HG03097 (cell line): ENCODE data around the gene NDUFV2.
"Not testable (repeated sequence)": the region's sequence is repeated elsewhere in the genome, so short reads cannot be mapped to it uniquely, and the experiment has no call there.

Experiments used
- ATAC-seq: cut with Tn5 transposase; IDR thresholded peaks from one replicate; pipeline ENCODE4 v1.9.1; 2021; ENCODE audit not compliant: unreplicated experiment, low FRiP score

NDUFV2 gene

GRCh38 chr18:9147440-9148202 is 45.1 kb downstream of the NDUFV2 start:
- peak; percentile 46 for ATAC-seq

GRCh38 chr18:9148203-9148552 is 45.7 kb downstream of the NDUFV2 start:
- no peak for ATAC-seq

- ATAC-seq: no peak
Observed at GRCh38 chr18:9150121-9150520, 47.6 kb downstream of the NDUFV2 start.

- no peak for ATAC-seq
Observed at GRCh38 chr18:9153256-9153655, 50.8 kb downstream of the NDUFV2 start.

DNA sequence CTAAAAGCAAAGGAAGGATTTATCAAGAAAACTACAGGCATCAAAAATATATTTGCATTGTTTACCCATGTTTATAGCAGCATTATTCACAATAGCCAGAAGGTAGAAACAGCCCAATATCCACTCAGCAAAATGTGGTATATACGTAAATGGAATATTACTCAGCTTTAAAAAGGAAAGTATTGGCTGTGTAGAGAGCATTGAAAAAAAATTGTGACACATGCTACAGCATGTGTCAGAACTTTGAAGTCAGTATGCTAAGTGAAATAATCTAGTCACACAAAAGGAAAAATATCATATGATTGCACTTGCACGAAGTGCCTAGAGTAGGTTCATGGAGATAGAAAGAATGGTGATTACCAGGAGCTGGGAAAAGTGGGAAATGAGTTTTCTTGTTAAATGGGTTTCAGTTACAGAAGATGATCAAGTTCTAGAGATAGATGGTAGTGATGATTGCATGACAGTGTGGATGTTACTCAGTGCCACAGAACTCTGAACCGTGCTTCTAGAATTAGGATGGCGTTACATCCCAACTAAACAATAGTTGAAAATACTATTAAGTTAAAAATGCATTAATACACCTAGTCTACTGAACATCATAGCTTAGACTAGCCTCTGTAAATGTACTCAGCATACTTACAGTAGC is 54.2 kb downstream of the NDUFV2 start:
- no peak for ATAC-seq

- no peak for ATAC-seq
Observed at GRCh38 chr18:9157806-9158205, 55.3 kb downstream of the NDUFV2 start.

- ATAC-seq: no peak
Observed at GRCh38 chr18:9160014-9160413, 57.5 kb downstream of the NDUFV2 start.

DNA sequence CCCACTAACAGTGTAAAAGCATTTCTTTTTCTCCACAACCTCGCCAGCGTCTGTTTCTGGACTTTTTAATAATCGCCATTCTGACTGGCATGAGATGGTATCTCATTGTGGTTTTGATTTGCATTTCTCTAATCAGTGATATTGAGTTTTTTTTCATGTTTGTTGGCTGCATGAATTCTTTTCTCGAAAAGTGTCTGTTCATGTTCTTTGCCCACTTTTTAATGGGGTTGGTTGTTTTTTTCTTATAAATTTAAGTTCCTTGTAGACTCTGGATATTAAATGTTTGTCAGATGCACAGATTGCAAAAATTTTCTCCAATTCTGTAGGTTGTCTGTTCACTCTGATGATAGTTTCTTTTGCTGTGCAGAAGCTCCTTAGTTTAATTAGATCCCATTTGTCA is 60.2 kb downstream of the NDUFV2 start:
- ATAC-seq: not testable (repeated sequence)

DNA sequence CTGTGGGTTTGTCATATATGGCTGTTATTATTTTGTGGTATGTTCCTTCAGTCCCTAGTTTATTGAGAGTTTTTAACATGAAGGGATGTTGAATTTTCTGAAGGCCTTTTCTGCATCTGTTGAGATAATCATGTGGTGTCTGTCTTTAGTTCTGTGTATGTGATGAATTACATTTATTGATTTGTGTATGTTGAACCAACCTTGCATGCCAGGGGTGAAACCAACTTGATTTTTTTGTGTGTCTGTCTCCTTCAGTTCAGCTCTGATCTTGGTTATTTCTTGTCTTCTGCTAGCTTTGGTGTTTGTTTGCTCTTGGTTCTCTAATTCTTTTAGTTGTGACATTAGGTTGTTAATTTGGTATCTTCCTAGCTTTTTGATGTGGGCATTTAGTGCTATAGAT is 61.6 kb downstream of the NDUFV2 start:
- not testable (repeated sequence) for ATAC-seq

DNA sequence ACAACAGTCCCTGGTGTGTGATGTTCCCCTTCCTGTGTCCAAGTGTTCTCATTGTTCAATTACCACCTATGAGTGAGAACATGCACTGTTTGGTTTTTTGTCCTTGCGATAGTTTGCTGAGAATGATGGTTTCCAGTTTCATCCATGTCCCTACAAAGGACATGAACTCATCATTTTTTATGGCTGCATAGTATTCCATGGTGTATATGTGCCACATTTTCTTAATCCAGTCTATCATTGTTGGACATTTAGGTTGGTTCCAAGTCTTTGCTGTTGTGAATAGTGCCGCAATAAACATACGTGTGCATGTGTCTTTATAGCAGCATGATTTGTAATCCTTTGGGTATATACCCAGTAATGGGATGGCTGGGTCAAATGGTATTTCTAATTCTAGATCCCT is 63.4 kb downstream of the NDUFV2 start:
- not testable (repeated sequence) for ATAC-seq

DNA sequence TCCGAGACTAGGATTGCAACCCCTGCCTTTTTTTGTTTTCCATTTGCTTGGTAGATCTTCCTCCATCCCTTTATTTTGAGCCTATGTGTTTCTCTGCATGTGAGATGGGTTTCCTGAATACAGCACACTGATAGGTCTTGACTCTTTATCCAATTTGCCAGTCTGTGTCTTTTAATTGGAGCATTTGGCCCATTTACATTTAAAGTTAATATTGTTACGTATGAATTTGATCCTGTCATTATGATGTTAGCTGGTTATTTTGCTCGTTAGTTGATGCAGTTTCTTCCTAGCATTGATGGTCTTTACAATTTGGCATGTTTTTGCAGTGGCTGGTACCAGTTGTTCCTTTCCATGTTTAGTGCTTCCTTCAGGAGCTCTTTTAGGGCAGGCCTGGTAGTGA is 67.0 kb downstream of the NDUFV2 start:
- not testable (repeated sequence) for ATAC-seq

- not testable (repeated sequence) for ATAC-seq
Observed at GRCh38 chr18:9171919-9172318, 69.4 kb downstream of the NDUFV2 start.

DNA sequence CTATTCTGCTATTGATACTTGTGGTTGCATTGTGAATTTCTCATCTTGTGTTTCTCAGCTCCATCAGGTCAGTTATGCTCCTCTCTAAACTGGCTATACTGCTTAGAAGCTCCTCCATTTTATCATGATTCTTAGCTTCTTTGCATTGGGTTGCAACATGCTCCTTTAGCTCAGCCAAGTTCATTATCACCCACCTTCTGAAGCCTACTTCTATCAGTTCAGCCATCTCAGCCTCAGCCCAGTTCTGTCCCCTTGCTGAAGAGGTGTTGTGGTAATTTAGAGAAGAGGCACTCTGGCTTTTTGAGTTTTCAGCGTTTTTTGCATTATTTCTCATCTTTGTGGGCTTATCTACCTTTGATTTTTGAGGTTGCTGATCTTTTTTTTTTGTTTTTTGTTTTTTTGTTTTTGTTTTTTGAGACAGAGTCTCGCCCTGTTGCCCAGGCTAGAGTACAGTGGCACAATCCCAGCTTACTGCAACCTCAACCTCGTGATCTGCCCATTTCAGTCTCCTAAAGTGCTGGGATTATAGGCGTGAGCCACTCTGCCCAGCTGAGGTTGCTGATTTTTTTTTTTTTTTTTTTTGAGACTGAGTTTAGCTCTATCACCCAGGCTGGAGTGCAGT is 70.1 kb downstream of the NDUFV2 start:
- ATAC-seq: no peak

GRCh38 chr18:9173770-9174233 is 71.3 kb downstream of the NDUFV2 start:
- ATAC-seq: no peak

DNA sequence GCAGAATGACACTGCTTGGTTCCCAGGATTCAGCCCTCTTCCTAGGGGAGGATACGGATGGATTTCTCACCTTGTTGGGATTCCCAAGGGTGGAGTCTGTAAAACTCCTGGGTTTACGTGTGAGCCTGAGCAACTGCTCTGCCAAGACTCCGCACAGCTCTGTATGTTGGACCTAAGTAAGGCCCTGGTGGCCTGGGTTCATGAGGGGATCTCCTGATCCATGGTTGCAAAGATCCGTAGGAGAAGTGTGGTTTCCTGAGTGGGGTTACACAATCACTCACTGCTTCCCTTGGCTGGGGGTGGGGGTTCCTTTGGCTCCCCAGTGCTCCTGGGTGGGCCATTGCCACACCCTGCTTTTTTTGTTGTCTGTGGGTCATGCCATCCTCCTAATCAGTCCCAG is 71.8 kb downstream of the NDUFV2 start:
- ATAC-seq: no peak

- ATAC-seq: no peak
Observed at GRCh38 chr18:9175115-9175514, 72.6 kb downstream of the NDUFV2 start.

GRCh38 chr18:9177031-9177430 is 74.5 kb downstream of the NDUFV2 start:
- ATAC-seq: no peak

- ATAC-seq: no peak
Observed at GRCh38 chr18:9177466-9177865, 75.0 kb downstream of the NDUFV2 start.

- no peak for ATAC-seq
Observed at GRCh38 chr18:9178557-9178956, 76.1 kb downstream of the NDUFV2 start.

DNA sequence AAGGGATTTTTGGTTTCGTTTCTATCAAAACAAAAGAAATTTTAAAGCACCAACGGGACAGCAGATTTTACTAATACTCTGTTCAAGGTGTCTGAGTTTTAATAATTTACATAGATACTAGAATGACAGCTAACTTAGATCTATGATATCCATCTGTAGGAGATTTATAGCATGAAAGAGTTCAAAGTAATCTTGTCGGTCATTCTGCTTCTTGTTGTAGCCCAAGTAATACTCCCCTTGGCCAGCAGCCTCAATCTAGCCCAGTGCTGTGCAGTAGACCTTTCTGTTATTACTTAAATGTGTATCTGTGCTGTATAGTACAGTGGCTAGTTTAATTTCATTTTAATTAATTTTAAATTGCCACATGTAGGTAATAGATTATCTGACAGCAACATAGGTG is 78.8 kb downstream of the NDUFV2 start:
- no peak for ATAC-seq

DNA sequence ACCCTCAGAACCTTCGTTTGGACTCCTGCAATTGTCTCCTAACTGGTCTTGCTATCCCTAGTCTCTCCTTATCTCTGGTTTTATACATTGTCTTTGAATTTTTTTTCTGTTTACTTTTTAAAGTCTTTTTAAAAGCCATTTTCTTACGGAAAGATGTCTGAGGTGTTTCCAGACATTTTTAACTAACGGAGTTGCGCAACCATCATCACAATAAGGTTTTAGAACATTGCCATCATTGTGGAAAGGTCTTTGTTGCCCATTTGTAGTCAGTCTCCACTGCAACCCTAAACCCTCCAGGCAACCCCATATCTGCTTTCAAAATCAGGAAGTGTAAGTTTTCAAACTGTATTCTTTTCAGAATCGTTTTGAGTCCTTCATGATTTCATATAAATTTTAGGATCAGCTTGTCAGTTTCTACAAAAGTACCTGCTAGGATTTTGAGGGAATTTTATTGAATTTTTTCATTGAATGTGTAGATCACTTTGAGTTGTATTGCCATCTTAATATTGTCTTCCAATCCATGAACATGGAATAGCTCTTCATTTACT is 80.4 kb downstream of the NDUFV2 start:
- ATAC-seq: no peak
